Activated naive CD4-positive, alpha-beta T cell treated with anti-CD3 and anti-CD28 coated beads, Interleukin-2, amount 50 U/mL, for 72 hours (primary cell): ENCODE results near the gene ATF2. TPM values are rescaled to one million over a fixed set of nuclear protein-coding genes. Genes with fewer than 3 reads are reported as not detected.
"Not testable (repeated sequence)": the region's sequence is repeated elsewhere in the genome, so short reads cannot be mapped to it uniquely, and the experiment has no call there.

Experiments used
- ATAC-seq, 2 donors: fragments of 150-1000 bp; cut with Tn5 transposase; 2 replicates each; pipeline ENCODE4 v1.10.0; 2021; ENCODE audit warnings: mild to moderate bottlenecking in 2 of 2, moderate library complexity in 2 of 2
- DNase-seq, 2 donors: peaks; one replicate each; pipeline ENCODE4 v3.0.0; 2021 to 2022; ENCODE audit warnings: low spot score in 2 of 2
- H3K27ac Mint-ChIP-seq, 2 donors: one replicate each; pipeline ENCODE4 v1.8.0; 2022; ENCODE audit warnings: mild to moderate bottlenecking in 2 of 2, mixed read lengths in 2 of 2
- H3K36me3 Mint-ChIP-seq, 2 donors: one replicate each; pipeline ENCODE4 v1.8.0; 2022; ENCODE audit warnings: mixed read lengths in 2 of 2
- H3K9me3 Mint-ChIP-seq, 2 donors: one replicate each; pipeline ENCODE4 v1.8.0; 2022; ENCODE audit warnings: mixed read lengths in 2 of 2
- total RNA-seq, 2 donors: library from RNA; stranded (reverse); gene quantifications; one replicate each; pipeline ENCODE4 v1.2.3, GENCODE V29; 2022

Gene ATF2
- total RNA-seq, 2 donors from 2014 or later: 61.3 to 77.3 TPM

- Mint-ChIP-seq H3K9me3 (no peaks in the 10 kb centered on the region), H3K27ac (no peak overlapping the region), H3K36me3 (peaks cover 4 to 23% of the 10 kb centered on the region in 2 donors)
- no peak for DNase-seq
- no peak for ATAC-seq
Measured at GRCh38 chr2:175136334-175137215, 31.4 kb downstream of the ATF2 start.

GRCh38 chr2:175135862-175136261 is 32.1 kb downstream of the ATF2 start:
- no peaks in the 10 kb centered on the region for H3K9me3 Mint-ChIP-seq
- H3K36me3 Mint-ChIP-seq: peaks cover 4 to 23% of the 10 kb centered on the region in 2 donors
- H3K27ac Mint-ChIP-seq: no peak overlapping the region
- DNase-seq (no peak), ATAC-seq (no peak)

GRCh38 chr2:175135177-175135576 is 32.8 kb downstream of the ATF2 start:
- Mint-ChIP-seq H3K9me3 (no peaks in the 10 kb centered on the region), H3K27ac (no peak overlapping the region), H3K36me3 (peaks cover 4 to 23% of the 10 kb centered on the region in 2 donors)
- ATAC-seq (no peak), DNase-seq (no peak)

- ATAC-seq (no peak), DNase-seq (no peak)
- Mint-ChIP-seq H3K9me3 (no peaks in the 10 kb centered on the region), H3K36me3 (peaks cover 4 to 23% of the 10 kb centered on the region in 2 donors), H3K27ac (no peak overlapping the region)
Measured at GRCh38 chr2:175131252-175131651, 36.8 kb downstream of the ATF2 start.

GRCh38 chr2:175126661-175127060 is 41.3 kb downstream of the ATF2 start:
- H3K9me3 Mint-ChIP-seq: no peaks in the 10 kb centered on the region
- peak overlapping the region in 1 of 2 donors; percentile 51 for H3K27ac Mint-ChIP-seq
- peaks cover 0 to 10% of the 10 kb centered on the region in 2 donors for H3K36me3 Mint-ChIP-seq
- no peak for ATAC-seq
- no peak for DNase-seq

GRCh38 chr2:175123254-175123653 is 44.7 kb downstream of the ATF2 start:
- H3K36me3 Mint-ChIP-seq: peaks cover 0 to 2% of the 10 kb centered on the region in 2 donors
- ATAC-seq (no peak), DNase-seq (no peak)
- H3K9me3 Mint-ChIP-seq: no peaks in the 10 kb centered on the region
- H3K27ac Mint-ChIP-seq: no peak overlapping the region

GRCh38 chr2:175111200-175111657 is 56.8 kb downstream of the ATF2 start:
- no peaks in the 10 kb centered on the region for H3K9me3 Mint-ChIP-seq
- ATAC-seq (no peak), DNase-seq (no peak)
- H3K36me3 Mint-ChIP-seq: peaks cover 11 to 24% of the 10 kb centered on the region in 2 donors
- no peak overlapping the region for H3K27ac Mint-ChIP-seq

GRCh38 chr2:175108091-175108490 is 59.9 kb downstream of the ATF2 start:
- DNase-seq, H3K9me3 Mint-ChIP-seq, ATAC-seq, H3K27ac Mint-ChIP-seq: not testable (repeated sequence)
- H3K36me3 Mint-ChIP-seq: peaks cover 11 to 27% of the 10 kb centered on the region in 2 donors

- no peaks in the 10 kb centered on the region for H3K9me3 Mint-ChIP-seq
- peaks cover 11 to 28% of the 10 kb centered on the region in 2 donors for H3K36me3 Mint-ChIP-seq
- ATAC-seq: no peak
- no peak for DNase-seq
- peak overlapping the region in 1 of 2 donors; percentile 81 for H3K27ac Mint-ChIP-seq
Measured at GRCh38 chr2:175107146-175107545, 60.9 kb downstream of the ATF2 start.

GRCh38 chr2:175103191-175103590 is 64.8 kb downstream of the ATF2 start:
- H3K36me3 Mint-ChIP-seq: peaks cover 13 to 27% of the 10 kb centered on the region in 2 donors
- H3K9me3 Mint-ChIP-seq: no peaks in the 10 kb centered on the region
- ATAC-seq (no peak), DNase-seq (no peak)
- H3K27ac Mint-ChIP-seq: no peak overlapping the region

- peaks cover 7 to 16% of the 10 kb centered on the region in 2 donors for H3K36me3 Mint-ChIP-seq
- DNase-seq (no peak), ATAC-seq (no peak)
- no peaks in the 10 kb centered on the region for H3K9me3 Mint-ChIP-seq
- no peak overlapping the region for H3K27ac Mint-ChIP-seq
Measured at GRCh38 chr2:175101514-175101913, 66.5 kb downstream of the ATF2 start.

GRCh38 chr2:175097297-175097696 is 70.7 kb downstream of the ATF2 start:
- no peak for ATAC-seq
- Mint-ChIP-seq H3K36me3 (peaks cover 5 to 7% of the 10 kb centered on the region in 2 donors), H3K27ac (no peak overlapping the region), H3K9me3 (no peaks in the 10 kb centered on the region)
- no peak for DNase-seq

GRCh38 chr2:175084117-175084516 is 83.9 kb downstream of the ATF2 start:
- not testable (repeated sequence) for H3K9me3 Mint-ChIP-seq, DNase-seq, ATAC-seq, H3K27ac Mint-ChIP-seq
- peaks cover 12 to 43% of the 10 kb centered on the region in 2 donors for H3K36me3 Mint-ChIP-seq

GRCh38 chr2:175080479-175080878 is 87.5 kb downstream of the ATF2 start:
- ATAC-seq (no peak), DNase-seq (no peak)
- Mint-ChIP-seq H3K9me3 (peaks cover 0 to 3% of the 10 kb centered on the region in 2 donors), H3K36me3 (peaks cover 16 to 47% of the 10 kb centered on the region in 2 donors), H3K27ac (no peak overlapping the region)

- DNase-seq (no peak), ATAC-seq (no peak)
- H3K36me3 Mint-ChIP-seq: peaks cover 12 to 30% of the 10 kb centered on the region in 2 donors
Measured at GRCh38 chr2:175076272-175076671, 91.7 kb downstream of the ATF2 start.

GRCh38 chr2:175074478-175074877 is 93.5 kb downstream of the ATF2 start:
- Mint-ChIP-seq H3K9me3 (no peaks in the 10 kb centered on the region), H3K36me3 (peaks cover 12 to 19% of the 10 kb centered on the region in 2 donors), H3K27ac (no peak overlapping the region)
- ATAC-seq (no peak), DNase-seq (no peak)

More at GRCh38 chr2:175076272-175076671, 91.7 kb downstream of the ATF2 start:
- H3K9me3 Mint-ChIP-seq: no peaks in the 10 kb centered on the region
- no peak overlapping the region for H3K27ac Mint-ChIP-seq

- Mint-ChIP-seq H3K27ac (no peak overlapping the region), H3K9me3 (no peaks in the 10 kb centered on the region), H3K36me3 (peaks cover 4 to 23% of the 10 kb centered on the region in 2 donors)
- DNase-seq (no peak), ATAC-seq (no peak)
Measured at GRCh38 chr2:175068534-175068933, 99.5 kb downstream of the ATF2 start.

GRCh38 chr2:175066411-175066810 is 101.6 kb downstream of the ATF2 start:
- no peak for DNase-seq
- Mint-ChIP-seq H3K36me3 (peaks cover 0 to 25% of the 10 kb centered on the region in 2 donors), H3K27ac (no peak overlapping the region), H3K9me3 (no peaks in the 10 kb centered on the region)
- ATAC-seq: no peak
